UCSD-AML1 (cell line): ENCODE data around the gene NCK2.

Experiments
- DNase-seq: peaks from one replicate; lab custom pipeline; 2025; ENCODE audit not compliant: unreplicated experiment; lab: John Stamatoyannopoulos, UW

Gene NCK2

DNA sequence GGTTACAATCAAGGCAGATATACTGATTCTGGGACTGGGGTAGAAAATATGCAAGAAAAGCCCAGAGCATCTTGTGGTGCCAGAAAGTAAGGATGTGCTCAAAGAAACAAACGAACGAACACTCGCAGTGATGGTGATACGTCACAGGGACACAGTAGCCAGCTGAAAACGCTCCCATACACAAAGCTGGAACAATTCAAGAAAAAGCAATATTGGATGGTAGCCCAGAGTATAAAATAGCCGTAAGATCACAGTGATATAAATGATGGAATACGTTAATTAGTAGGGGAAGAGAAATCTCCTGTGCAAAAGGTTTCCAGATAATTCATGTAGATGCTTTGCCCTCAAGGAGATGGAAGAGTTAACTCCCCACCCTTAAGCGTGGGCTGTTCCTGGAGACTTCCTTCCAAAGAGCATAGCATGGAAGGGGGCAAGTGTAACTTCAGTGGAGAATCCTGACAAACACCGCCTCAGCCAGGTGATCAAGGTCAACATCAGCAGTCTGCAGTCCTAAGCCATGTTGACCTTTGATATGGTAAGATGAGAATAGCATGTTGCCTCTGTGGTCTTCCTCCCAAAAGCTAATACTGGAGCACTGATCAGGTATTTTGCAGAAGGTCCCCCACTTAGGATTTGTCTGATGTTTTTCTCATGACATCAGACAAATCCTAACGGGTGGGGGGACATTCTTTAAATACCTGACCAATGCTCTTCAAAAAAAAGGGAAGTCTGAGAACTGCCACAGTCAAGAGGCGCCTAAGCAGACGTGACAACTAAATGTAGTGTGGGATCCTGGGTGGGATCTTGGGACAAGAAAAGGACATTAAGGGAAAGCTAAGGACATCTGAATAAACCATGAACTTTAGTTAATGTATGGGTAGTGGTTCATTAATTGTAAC lies 99.0 kb downstream of the NCK2 start:
- DNase-seq: no peak

DNA sequence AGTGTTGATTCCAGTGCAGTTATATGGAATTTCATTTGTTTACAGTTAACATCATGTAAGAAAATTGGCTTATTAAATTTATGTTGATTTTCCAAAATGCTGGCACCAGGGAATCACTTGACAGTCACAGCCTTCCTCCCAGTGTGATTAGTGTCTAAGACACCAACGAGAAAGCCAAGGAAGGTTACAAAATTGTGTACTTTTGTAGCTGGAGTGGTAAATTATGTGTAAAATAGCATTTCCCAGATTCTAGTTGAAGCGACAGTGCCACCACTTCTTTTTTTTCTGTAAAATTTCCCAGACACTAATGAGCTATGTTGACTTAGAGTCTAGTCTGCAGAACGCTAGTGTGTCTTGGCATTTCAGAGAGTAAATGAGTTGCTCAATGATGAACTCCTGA lies 101.3 kb downstream of the NCK2 start:
- no peak for DNase-seq

DNA sequence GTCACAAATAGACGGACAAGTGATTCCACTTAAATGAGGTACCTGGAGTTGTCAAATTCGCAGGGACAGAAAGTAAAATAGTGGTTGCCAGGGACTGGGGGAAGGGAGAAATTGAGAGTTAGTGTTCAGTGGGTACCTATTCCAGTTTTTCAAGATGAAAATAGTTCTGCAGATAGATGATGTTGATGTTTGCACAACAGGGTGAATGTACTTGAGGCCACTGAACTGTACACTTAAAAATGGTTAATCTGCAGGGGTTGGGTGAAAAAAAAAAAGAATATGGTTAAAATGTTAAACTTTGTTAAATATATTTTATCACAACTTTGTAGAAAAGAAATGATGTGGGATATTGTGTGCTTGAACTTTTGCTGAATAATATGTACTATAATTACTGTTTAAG lies 102.3 kb downstream of the NCK2 start:
- no peak for DNase-seq

DNA sequence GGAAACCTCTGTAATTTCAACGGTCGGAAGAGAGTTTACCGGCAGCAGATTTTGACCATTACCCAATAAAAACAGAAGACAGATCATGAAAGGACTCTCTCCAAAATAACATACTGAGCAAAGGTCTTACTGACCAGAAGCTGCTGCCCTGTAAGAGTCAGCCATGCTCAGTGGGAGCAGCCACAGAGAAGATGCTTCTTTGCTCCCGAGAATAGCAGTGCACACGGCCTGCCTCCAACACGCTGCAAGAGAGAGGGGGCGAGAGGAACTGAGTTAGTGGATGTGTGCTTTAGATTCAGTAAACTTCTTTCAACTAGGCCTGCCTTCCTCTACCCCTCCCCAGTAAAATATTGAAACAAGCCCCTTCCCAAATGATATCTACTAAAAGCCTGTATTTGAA lies 103.7 kb downstream of the NCK2 start:
- DNase-seq: no peak

DNA sequence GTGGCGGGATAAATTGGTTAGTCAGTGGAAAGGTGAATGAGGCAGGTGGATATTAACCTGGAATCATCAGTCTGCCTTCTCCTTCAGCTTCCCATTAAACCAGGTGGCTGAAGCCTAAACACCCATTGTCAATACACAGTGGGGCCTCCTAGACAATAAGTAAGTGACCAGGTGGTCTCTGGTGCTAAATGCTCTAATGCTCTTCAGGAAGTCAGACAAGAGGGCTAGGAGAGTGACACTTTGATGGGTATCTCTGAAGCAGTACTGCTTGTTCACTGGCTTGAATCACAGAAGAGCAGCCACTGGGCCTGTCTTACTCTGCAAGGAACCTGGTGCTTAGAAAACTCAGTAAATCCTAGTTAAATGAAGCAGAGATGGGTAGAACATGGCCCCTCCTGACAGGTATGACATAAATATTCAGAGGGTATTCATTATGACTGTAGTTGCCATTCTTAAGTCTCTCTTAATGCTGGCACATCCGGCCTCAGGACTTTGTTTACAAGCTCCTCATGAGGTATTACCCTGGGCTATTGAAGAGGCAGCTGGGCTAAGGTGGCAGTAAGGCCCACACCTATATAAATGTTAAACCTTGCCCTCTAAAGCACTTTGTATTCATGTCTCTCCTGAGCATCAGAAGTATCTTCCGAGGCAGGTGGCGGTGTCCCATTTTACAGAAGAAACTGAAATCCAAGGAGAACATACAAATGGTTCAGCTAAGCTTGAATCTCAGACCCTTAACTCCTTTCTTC lies 104.9 kb downstream of the NCK2 start:
- no peak for DNase-seq

DNA sequence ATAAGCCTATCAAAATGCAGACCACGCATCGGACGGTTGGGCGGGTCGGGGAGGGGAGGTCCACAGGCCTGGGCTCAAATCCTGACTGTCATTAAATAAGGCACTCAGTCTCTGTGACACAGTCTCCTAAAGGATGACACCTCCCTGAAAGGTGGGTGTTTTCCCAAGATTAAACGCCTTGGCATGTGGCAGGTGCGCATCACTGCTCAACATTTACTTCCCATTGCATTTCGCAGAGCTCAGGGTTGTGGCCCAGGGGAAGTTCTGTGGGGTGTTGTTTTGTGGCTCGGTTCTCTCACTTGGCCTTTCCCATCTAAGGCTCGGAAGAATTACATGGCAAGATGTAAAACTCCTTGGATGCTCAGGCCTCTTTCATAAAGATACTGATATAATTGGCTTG lies 107.4 kb downstream of the NCK2 start:
- no peak for DNase-seq

DNA sequence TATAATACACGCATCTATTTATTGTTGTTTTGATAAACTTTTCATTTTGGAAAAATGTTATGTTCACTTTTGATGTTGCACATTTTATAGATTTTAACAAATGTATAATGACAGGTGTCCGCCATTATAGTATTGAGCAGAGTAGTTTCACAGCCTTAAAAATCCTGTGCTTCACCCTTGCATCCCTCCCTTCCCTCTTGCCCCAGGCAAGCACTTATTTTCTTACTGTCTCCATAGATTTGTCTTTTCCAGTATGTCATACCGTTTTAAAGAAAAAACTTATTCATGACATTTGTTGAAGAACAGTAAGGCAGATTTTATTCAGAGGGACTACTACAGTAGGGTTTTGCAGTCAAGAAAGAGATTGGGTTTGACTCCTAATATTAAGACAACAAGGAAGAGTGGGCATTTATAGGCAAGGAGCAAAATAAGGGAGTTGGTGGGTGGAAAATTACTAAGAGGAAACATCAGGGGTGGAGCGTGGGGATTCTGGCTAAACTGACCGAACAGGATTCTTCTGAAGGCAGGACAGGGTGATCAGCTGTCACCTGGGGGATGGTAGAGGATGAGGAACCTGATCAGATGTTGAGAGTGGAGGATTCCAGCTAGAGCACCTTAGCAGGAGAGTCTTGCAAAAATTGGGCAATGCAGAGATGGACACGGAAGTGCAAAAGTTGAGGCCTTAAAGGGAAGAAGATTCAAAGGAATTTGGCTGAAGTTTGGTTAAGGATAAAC lies 108.8 kb downstream of the NCK2 start:
- DNase-seq: no peak

DNA sequence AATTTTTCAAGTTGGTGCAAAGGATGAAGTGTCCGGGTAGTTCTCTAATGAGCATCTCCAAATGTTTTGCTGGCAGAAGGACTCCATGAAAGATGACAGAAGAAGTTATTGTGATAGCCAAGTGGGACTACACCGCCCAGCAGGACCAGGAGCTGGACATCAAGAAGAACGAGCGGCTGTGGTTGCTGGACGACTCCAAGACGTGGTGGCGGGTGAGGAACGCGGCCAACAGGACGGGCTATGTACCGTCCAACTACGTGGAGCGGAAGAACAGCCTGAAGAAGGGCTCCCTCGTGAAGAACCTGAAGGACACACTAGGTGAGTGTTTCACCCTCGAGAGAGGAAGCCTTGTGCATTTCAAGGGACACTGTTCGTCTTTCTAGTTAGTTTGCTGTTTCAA lies 110.3 kb downstream of the NCK2 start:
- no peak for DNase-seq

DNA sequence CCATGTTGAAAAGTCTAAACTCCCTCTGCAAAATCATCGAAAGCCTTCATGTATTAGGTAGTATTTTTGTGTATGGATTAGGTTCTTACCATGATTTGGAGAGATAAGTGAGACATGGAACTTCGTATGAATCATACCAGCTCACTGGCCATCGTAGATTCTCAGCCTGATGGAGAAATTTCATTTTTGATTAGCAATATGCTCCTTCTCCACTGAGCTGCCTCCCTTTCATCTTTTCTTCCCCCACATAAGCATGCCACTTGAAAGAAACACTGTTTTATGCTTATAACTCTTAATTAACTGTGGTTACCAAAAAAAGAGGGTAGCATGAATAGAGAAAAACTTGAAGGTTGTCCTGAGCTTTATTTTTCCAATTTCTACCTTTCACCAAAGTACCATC lies 111.9 kb downstream of the NCK2 start:
- no peak for DNase-seq

DNA sequence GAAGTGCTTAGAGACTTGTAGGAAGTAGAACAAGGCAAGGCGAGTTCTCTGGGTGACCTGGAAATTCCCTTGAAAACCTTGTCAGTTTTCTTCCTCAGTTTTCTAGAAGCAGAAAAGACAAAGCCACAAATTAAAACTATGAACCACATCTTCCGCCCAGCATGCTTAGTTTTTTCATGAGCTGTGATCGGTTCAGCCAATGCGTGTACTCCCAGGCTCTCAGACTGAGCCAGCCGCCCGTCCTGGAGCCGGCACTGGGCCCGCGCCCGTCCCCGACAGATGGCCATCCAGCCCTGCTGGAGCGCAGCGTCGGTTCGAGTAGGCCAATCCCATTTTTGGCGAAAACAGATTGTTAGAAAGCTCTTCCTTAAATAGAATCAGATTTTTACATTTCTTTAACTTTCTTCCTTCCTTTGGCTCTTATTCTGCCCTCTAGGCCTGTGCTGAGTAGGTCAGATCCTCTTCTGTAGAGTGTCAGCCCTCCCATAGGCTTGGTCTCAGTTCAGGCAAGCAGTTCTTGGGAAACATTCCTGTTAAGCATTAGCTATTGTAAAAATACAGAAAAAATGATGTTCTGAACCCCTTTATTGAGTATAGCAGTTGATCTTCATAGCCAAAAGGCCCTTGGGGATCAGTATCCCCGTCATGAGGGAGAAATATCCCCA lies 112.5 kb downstream of the NCK2 start:
- no peak for DNase-seq

DNA sequence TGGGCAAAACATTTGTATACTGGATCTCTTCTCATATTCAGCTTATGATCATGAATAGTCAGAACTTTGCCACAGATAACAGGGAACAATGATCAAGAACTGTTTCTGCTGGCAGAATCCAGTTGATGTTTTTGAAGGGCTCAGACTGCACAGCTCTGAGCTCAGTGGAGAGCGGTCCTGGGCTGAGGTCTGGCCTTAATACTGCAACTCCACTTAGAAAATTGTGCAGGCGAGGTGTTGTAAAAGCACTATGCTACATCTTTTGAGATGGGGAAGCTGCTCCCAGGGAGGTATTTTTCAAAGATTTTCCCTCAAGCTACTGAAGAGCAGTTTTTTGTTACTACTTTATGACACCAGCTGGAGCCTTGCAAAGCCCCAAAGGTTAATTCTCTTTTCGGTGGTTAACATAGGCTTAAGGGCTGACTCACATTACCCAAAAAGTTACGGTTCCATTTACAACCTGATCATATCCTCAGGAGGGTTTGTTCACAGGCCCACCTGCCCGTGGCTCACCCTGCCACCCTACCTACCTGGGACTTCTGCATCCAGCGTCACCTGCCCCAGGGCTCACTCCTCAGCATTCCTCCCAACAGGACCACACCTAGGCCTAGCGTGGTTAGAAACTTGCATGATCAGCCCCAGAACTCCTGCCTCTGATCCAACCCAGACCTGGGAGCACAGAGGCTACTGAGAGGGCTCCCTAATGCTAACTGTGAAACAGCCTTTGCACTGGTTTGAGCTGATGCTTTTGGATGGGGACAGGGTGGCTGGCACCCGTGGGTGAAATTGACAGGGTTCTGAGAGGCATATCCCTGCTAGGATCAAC lies 114.4 kb downstream of the NCK2 start:
- no peak for DNase-seq

DNA sequence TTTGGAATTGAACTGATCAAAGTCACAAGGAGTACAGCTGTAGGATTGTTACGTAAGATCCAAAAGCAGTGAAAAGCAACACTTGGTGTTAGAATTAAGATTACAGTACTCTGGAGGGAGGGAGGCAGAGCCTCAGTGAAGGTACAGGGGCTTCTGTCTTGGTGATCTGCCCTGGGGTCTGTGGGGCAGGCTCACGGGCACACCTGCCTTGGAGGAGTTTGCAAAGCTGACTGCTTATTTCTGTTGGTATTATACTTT lies 114.9 kb downstream of the NCK2 start:
- DNase-seq: no peak

DNA sequence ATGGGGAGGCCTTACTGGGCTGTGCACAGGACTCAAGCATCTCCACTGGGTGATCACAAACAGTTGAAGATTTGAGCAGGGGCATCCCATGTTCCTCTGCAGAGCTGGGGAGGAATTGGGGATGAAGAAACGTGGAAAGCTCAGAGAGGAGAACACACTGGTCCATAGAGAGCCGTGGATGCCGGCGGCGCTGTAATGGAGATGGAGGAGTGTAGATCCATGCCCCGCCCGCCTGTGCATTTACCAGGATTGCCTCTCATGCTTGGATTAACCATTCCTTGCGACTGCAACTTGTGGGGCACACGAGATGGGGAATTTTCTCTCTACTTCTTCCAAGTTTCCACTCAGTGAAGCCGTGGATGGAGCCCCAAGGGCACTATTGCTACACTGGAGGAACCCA lies 115.9 kb downstream of the NCK2 start:
- no peak for DNase-seq

DNA sequence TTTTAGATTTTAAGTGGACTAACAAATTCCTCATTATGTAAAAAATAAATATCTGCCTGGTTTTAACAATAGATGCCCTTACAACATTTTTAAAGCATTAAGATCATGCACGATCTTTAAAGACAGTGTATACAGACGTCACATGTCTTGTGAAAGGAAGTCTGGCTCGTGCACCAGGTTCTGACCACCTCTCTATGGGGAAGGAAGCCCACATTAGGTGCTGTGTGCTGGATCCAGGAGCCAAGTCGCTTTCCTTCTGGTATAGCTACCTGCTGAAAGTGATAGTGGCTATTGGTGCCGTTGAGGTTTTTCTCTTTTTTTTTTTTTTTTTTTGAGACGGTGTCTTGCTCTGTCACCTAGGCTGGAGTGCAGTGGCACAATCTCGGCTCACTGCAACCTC lies 116.5 kb downstream of the NCK2 start:
- DNase-seq: no peak

DNA sequence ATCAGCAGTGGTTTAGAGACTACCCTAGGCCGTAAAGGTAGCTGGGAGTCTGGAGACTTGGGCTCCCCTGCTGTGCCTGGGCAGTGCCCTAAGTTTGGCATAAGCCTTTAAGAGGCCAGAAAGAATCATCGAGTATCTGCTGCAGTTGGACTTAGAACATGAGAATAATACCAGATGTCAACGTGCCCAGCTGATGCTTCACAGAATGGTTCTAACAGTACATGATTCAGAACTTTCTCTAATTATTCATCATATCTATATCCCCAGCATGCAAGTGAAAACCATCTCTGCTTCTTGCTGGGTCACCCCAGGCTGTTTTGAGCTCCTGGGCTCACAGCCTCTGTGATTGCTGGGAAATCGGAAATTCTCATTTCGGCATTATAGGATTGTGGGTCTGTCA lies 118.1 kb downstream of the NCK2 start:
- DNase-seq: no peak

DNA sequence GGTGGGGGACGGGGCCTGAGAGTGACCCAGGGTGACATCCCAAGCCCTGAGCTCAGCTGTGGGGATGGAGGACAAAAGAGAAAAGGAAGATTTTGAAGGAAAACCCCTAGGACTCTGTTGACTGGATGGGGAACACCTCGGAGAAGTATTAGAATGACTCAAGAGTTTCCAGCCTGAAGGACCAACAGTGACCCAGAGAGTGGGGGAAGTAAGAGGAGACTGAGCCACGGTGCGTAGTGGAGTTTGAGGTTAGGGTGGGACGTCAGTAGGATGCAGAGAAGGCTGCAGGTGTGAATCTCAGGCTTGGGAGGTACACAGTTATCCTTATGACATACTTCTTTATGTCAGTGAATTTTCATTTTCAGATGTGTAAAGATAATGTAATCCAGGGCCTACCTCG lies 119.5 kb downstream of the NCK2 start:
- DNase-seq: no peak

DNA sequence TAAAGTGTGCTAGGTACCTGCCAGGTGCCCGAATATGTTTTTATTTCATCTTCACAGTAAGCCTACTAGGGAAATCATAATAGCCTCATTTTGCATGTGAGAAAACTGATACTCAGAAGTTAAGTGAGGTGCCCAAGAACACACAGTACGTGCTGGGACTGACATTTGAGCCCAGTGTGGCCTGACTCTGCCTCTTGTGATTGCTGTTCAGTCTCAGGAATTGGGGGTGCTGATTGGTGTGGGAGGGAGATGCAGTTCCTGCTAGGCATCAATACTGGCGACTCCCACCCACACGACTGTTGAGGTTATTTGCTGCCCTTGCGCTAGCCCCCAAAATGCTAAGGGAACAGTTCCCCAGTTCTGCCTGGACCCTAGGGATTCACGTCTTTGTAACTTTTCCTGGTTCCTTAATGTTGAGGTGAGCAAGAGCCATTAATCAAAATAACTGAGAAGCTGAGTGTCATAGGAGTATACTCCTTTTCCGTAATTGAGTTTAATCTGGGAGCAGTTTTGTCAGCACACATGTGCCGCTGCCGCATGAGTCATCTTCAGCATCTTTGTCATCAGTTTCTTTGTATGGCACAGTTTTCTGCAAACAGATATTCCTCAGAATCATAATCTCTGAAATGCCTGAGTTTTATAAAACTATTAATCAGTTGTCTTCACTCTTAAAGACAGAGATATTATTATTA lies 120.7 kb downstream of the NCK2 start:
- DNase-seq: no peak

DNA sequence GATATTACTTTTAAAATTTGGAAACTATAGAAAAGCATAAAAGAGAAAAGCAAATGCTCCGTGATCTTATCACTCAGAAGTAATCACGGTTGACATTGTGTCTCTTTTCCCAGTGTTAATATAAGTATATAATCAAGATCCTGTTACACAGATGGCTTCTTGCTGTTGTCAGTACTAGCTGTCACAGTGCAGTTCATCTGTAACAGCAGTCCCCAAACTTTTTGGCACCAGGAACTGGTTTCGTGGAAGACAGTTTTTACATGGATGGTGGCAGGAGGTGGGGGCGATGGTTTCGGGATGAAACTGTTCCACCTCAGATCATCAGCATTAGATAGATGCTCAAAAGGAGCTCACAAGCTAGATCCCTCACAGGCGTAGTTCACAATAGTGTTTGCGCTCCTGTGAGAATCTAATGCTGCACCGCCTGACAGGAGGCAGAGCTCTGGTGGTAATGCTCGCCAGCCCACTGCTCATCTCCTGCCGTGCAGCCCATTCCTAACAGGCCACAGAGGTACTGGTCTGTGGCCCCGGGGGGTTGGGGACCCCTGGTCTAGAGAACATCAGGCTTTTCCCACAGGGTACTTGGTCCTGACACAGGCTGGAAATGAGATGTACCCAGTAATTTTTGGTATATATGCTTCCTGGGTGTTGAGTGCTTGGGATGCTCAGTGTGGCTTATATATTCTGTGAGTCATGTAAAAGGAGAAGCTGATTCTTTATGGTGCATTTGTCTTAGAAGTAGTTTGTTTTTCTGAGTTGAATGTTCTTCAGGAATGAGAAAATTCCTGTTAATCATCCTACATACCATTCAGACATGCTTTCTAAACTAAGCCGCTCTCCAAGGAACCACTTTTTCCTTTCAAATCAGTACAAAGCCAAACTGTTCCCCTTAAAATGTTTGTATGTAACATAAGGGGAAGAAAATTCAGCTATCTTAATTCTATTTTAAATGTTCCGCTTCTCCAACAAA lies 121.8 kb downstream of the NCK2 start:
- no peak for DNase-seq

DNA sequence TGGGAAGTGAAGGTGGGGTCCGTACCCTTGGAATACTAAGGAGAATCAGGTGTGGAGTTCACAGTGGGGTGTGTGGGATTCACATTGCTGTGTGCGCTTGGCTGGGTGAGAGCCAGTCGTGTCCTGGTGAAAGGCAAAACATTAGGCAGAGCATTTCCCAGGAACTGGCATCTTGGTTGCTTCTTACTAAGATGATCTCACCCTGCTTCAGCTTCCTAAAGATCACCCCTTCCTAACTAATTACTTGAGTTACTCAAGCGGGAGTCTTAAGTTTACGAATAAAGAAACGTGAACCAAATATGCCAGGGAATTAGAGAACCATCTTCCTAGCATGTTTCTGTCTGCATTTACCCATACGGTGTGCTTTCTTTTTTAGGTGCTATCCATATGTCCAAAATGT lies 122.9 kb downstream of the NCK2 start:
- DNase-seq: no peak
